Keratinocyte (primary cell): ENCODE results near the gene SURF6. TPM values are rescaled to one million over a fixed set of nuclear protein-coding genes. Genes with fewer than 3 reads are reported as not detected.

Experiments
- DNase-seq: peaks from one replicate; pipeline ENCODE4 v3.0.0-alpha.2; 2011; ENCODE audit warnings: low read depth, missing footprints, low spot score
- FAIRE-seq: peaks from 2 replicates; lab custom pipeline; 2011; peaks lifted over from hg19 to GRCh38; lab: Jason Lieb, UNC
- H2AFZ ChIP-seq: 2 replicates; pipeline ENCODE4 v1.6.0; 2012; ENCODE audit warnings: low read length, control low read depth, inconsistent platforms; ENCODE audit not compliant: control insufficient read depth
- H3K27ac ChIP-seq: 2 replicates; pipeline ENCODE4 v1.5.1; 2011; ENCODE audit warnings: low read length; ENCODE audit not compliant: control insufficient read depth, insufficient read depth
- H3K27me3 ChIP-seq: 3 replicates; pipeline ENCODE4 v1.6.0; 2011; ENCODE audit warnings: low read length; ENCODE audit not compliant: control insufficient read depth, insufficient read depth; ENCODE audit errors: extremely low read depth
- H3K36me3 ChIP-seq, 2 experiments: 2 replicates in 1 of 2; 3 replicates in 1 of 2; pipeline ENCODE4 v1.5.1; 2011; ENCODE audit warnings: low read length in 2 of 2, mild to moderate bottlenecking in 1 of 2; ENCODE audit not compliant: control insufficient read depth in 2 of 2, insufficient read depth in 2 of 2; ENCODE audit errors: extremely low read depth in 1 of 2
- H3K4me1 ChIP-seq: 3 replicates; pipeline ENCODE4 v1.5.1; 2011; ENCODE audit warnings: low read length; ENCODE audit not compliant: control insufficient read depth, insufficient read depth; ENCODE audit errors: extremely low read depth
- H3K4me2 ChIP-seq: 3 replicates; pipeline ENCODE4 v1.6.0; 2011; ENCODE audit warnings: low read depth, low read length; ENCODE audit not compliant: control insufficient read depth, insufficient read depth; ENCODE audit errors: extremely low read depth
- H3K4me3 ChIP-seq, 3 experiments: fragments of 200-600 bp in 1 of 3; sonication (generic) in 1 of 3; 2 replicates in 2 of 3; 3 replicates in 1 of 3; pipeline ENCODE4 v1.5.1; 2011 to 2016; ENCODE audit warnings: low read length in 3 of 3, mild to moderate bottlenecking in 3 of 3, control low read depth in 2 of 3, inconsistent platforms in 1 of 3, low read depth in 1 of 3, mixed read lengths in 1 of 3, mixed run types in 1 of 3, moderate library complexity in 1 of 3; ENCODE audit not compliant: control insufficient read depth in 2 of 3, insufficient read depth in 2 of 3; ENCODE audit errors: extremely low read depth in 1 of 3
- H3K79me2 ChIP-seq: 2 replicates; pipeline ENCODE4 v1.6.0; 2012; ENCODE audit warnings: low read length; ENCODE audit not compliant: control insufficient read depth, insufficient read depth
- H3K9ac ChIP-seq: 3 replicates; pipeline ENCODE4 v1.6.0; 2011; ENCODE audit warnings: low read length; ENCODE audit not compliant: control insufficient read depth, insufficient read depth; ENCODE audit errors: extremely low read depth
- H3K9me1 ChIP-seq: 3 replicates; pipeline ENCODE4 v1.6.0; 2011; ENCODE audit warnings: low read length; ENCODE audit not compliant: control insufficient read depth, insufficient read depth; ENCODE audit errors: extremely low read depth
- H3K9me3 ChIP-seq: 2 replicates; pipeline ENCODE4 v1.5.1; 2012; ENCODE audit warnings: low read depth, low read length; ENCODE audit not compliant: control insufficient read depth
- H4K20me1 ChIP-seq: 3 replicates; pipeline ENCODE4 v1.6.0; 2011; ENCODE audit warnings: low read length; ENCODE audit not compliant: control insufficient read depth, insufficient read depth; ENCODE audit errors: extremely low read depth
- EZH2 ChIP-seq: IDR thresholded peaks from one replicate; pipeline ENCODE4 v1.6.1; 2012; ENCODE audit warnings: inconsistent platforms, mild to moderate bottlenecking, low read length, moderate library complexity
- dilution Hi-C: fragments of 300-500 bp; cut with MboI; formaldehyde crosslinking; loops from one replicate; pipeline ENCODE4 v1.7.0; 2020; ENCODE audit warnings: low sequenced_read_pairs; ENCODE audit not compliant: extremely low pct_ligation_motif_present
- polyA plus RNA-seq, 5 experiments: library from polyadenylated mRNA; depleted of rRNA in 3 of 5; stranded (reverse) in 3 of 5; stranded (forward) in 1 of 5; unstranded in 1 of 5; fragments of >200 nt; gene quantifications; 1 replicate in 1 of 5; 2 replicates in 3 of 5; 3 replicates in 1 of 5; pipeline versions ENCODE4 v1.2.1 to v1.2.3, GENCODE V29; 2011 to 2012; ENCODE audit warnings: missing spikeins in 2 of 5, low read depth in 1 of 5, low replicate concordance in 1 of 5
- TF ChIP-seq, protein P1 (sequence below), 3 experiments: IDR thresholded peaks in 1 of 3; conservative IDR thresholded peaks in 1 of 3; optimal IDR thresholded peaks in 1 of 3; 2 replicates in 2 of 3; 3 replicates in 1 of 3; pipeline versions ENCODE3 to v1.5.1; 2011; ENCODE audit warnings: low read length in 3 of 3, mild to moderate bottlenecking in 3 of 3, moderate library complexity in 2 of 3, control low read depth in 1 of 3, inconsistent platforms in 1 of 3; ENCODE audit not compliant: insufficient read depth in 2 of 3; ENCODE audit errors: extremely low read depth in 1 of 3

Gene SURF6
- polyA plus RNA-seq, 1 donor (not counting 4 experiments of a cell fraction or from before 2014, with no cell fraction given), result 13.0 TPM

DNA sequence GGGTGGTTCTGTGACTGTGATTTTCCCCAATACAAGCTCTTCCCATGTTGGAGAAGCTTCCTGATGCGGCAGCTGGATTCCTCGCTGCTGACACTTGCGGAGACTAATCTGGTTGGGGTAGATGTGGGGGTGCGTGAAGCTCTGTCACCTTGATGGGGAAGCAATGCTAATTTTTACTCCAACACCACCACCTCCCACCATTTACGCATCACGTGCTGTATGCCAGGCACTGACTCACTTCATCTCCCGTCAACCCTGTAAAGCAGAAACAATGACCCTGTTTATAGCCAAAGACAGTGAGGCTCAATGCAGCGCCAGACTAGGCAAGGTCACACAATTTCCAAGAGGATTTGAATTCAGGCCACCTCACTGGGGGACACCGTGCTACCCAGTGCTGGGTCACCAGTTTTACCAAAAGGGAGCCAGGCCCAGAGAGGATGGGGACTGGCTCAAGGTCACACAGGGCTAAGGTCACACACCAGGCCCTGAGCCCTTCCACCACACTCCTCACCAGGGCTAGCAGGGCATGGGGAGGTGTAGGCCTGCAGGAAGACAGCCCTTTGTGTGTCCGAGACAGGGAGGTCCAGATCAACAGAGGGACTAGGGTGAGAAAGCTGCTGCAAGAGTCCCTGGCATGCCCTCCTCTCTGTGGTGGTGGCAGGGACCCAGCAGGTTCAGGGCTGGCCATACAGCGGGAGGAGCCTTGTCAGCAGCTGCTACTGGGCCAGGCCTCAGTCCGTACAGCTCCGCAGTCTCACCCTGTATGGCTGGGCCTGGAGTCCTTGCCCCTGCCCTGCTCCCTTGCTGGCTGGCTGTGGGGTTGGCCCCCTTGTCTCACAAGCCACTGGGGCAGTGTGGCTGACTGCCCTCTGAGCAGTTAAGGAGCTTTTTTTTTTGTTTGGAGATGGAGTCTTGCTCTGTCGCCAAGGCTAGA is 43.4 kb upstream of the SURF6 start:
- no peaks in the 10 kb centered on the region for H3K36me3 ChIP-seq
- no peak for TF ChIP-seq EZH2
- TF ChIP-seq, protein P1, sequence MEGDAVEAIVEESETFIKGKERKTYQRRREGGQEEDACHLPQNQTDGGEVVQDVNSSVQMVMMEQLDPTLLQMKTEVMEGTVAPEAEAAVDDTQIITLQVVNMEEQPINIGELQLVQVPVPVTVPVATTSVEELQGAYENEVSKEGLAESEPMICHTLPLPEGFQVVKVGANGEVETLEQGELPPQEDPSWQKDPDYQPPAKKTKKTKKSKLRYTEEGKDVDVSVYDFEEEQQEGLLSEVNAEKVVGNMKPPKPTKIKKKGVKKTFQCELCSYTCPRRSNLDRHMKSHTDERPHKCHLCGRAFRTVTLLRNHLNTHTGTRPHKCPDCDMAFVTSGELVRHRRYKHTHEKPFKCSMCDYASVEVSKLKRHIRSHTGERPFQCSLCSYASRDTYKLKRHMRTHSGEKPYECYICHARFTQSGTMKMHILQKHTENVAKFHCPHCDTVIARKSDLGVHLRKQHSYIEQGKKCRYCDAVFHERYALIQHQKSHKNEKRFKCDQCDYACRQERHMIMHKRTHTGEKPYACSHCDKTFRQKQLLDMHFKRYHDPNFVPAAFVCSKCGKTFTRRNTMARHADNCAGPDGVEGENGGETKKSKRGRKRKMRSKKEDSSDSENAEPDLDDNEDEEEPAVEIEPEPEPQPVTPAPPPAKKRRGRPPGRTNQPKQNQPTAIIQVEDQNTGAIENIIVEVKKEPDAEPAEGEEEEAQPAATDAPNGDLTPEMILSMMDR (optimal IDR thresholded peaks at IDR 0.05 in 1 of 3, IDR thresholded peaks at IDR 0.05 in 1 of 3, conservative IDR thresholded peaks at IDR 0.05 in 1 of 3; ENCODE audit: extremely low read depth in 1 of 3, insufficient read depth in 2 of 3, low read length in 3 of 3), result no peak
- H3K4me1 ChIP-seq, result peaks cover 6% of the 10 kb centered on the region
- H3K4me3 ChIP-seq, result no peak overlapping the region
- H3K9me3 ChIP-seq, result no peaks in the 10 kb centered on the region
- no peak overlapping the region for H3K9ac ChIP-seq
- peaks cover 2% of the 10 kb centered on the region for H4K20me1 ChIP-seq
- H3K9me1 ChIP-seq, result no peaks in the 10 kb centered on the region
- FAIRE-seq (no peak), DNase-seq (no peak)
- no peak overlapping the region for H3K4me2 ChIP-seq
- dilution Hi-C loops, result no loop called here
- H2AFZ ChIP-seq, result no peak overlapping the region
- H3K27me3 ChIP-seq, result no peaks in the 10 kb centered on the region
- no peak overlapping the region for H3K27ac ChIP-seq
- peaks cover 11% of the 10 kb centered on the region for H3K79me2 ChIP-seq

DNA sequence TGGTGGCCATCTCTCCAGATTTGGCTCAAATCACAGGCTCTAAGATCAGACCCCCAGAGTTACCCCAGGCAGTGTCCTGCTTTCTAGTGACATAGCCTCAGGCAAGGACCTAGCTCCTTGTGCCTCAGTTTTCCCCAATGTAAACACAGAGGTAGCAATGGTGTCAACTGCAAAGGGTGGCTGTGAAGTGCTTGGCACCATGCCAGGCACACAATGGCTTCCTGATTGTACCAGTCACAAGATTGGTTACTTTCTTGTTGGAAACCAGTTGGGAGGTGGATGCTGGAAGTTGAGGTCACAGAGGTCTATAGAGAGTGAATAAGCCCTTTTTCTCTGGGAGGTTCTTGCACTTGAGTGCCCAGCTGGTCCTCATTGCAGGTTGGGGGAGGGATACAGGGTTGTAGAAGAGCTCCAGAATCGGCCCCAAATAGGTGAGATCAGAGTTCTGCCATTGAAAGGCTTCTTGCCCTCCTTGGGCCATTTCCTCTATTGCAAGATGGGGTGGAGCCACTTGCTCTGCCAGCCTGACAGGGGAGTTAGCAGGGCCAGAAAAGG is 42.5 kb upstream of the SURF6 start:
- Histone ChIP-seq H2AFZ (no peak overlapping the region), H3K9me3 (no peaks in the 10 kb centered on the region), H3K27ac (no peak overlapping the region), H3K4me3 (no peak overlapping the region), H3K79me2 (peaks cover 20% of the 10 kb centered on the region), H3K4me1 (peaks cover 13% of the 10 kb centered on the region), H4K20me1 (peaks cover 2% of the 10 kb centered on the region), H3K9me1 (no peaks in the 10 kb centered on the region), H3K4me2 (no peak overlapping the region), H3K36me3 (no peaks in the 10 kb centered on the region), H3K27me3 (no peaks in the 10 kb centered on the region), H3K9ac (no peak overlapping the region)
- no peak for DNase-seq
- no peak for FAIRE-seq
- dilution Hi-C loops, result no loop called here
- TF ChIP-seq EZH2, result no peak
- TF ChIP-seq, protein P1 (optimal IDR thresholded peaks at IDR 0.05 in 1 of 3, IDR thresholded peaks at IDR 0.05 in 1 of 3, conservative IDR thresholded peaks at IDR 0.05 in 1 of 3; ENCODE audit: extremely low read depth in 1 of 3, insufficient read depth in 2 of 3, low read length in 3 of 3), result no peak
